KMS-11 (cell line): Measurements from ENCODE around the gene MPEG1.

Source experiments
- H2AFZ ChIP-seq: fragments of 200-600 bp; sonication (generic); 2 replicates; pipeline ENCODE4 v1.6.1; 2016; ENCODE audit warnings: antibody characterized with exemption, mixed run types, low read depth
- H3K27ac ChIP-seq: fragments of 200-600 bp; sonication (generic); 2 replicates; pipeline ENCODE4 v1.6.1; 2016; ENCODE audit warnings: mild to moderate bottlenecking, mixed run types
- H3K27me3 ChIP-seq: fragments of 200-600 bp; sonication (generic); 2 replicates; pipeline ENCODE4 v1.6.1; 2017; ENCODE audit warnings: mild to moderate bottlenecking, low read depth, mixed run types, moderate library complexity; ENCODE audit not compliant: insufficient read depth
- H3K36me3 ChIP-seq: fragments of 200-600 bp; sonication (generic); 2 replicates; pipeline ENCODE4 v1.6.1; 2017; ENCODE audit warnings: mild to moderate bottlenecking, mixed run types; ENCODE audit not compliant: insufficient read depth
- H3K4me1 ChIP-seq: fragments of 200-600 bp; sonication (generic); 2 replicates; pipeline ENCODE4 v1.6.1; 2016; ENCODE audit warnings: mild to moderate bottlenecking, low read depth, mixed run types; ENCODE audit not compliant: poor library complexity, severe bottlenecking
- H3K4me2 ChIP-seq: fragments of 200-600 bp; sonication (generic); 2 replicates; pipeline ENCODE4 v1.7.0; 2016; ENCODE audit warnings: mild to moderate bottlenecking, mixed run types
- H3K4me3 ChIP-seq: fragments of 200-600 bp; sonication (generic); IDR thresholded peaks from 2 replicates; pipeline ENCODE4 v1.6.1; 2017; ENCODE audit warnings: low read depth, low read length, mixed read lengths; ENCODE audit not compliant: insufficient read depth
- H3K79me2 ChIP-seq: fragments of 200-600 bp; sonication (generic); 2 replicates; pipeline ENCODE4 v1.6.1; 2016; ENCODE audit warnings: low read depth, mixed run types; ENCODE audit not compliant: insufficient read depth
- H3K9ac ChIP-seq: fragments of 200-600 bp; sonication (generic); 2 replicates; pipeline ENCODE4 v1.6.1; 2016; ENCODE audit warnings: mild to moderate bottlenecking, mixed run types
- H4K20me1 ChIP-seq: fragments of 200-600 bp; sonication (generic); 2 replicates; pipeline ENCODE4 v1.6.1; 2016; ENCODE audit warnings: mild to moderate bottlenecking, mixed run types; ENCODE audit not compliant: insufficient read depth
- TF ChIP-seq, protein P1 (sequence below): fragments of 200-600 bp; sonication (generic); conservative IDR thresholded peaks from 2 replicates; pipeline ENCODE4 v1.6.1; 2017; ENCODE audit warnings: low read depth, mild to moderate bottlenecking, antibody characterized with exemption, low read length, moderate library complexity, mixed read lengths

The MPEG1 gene

GRCh38 chr11:59178402-59178801 lies 34.3 kb downstream of the MPEG1 start:
- TF ChIP-seq, protein P1, sequence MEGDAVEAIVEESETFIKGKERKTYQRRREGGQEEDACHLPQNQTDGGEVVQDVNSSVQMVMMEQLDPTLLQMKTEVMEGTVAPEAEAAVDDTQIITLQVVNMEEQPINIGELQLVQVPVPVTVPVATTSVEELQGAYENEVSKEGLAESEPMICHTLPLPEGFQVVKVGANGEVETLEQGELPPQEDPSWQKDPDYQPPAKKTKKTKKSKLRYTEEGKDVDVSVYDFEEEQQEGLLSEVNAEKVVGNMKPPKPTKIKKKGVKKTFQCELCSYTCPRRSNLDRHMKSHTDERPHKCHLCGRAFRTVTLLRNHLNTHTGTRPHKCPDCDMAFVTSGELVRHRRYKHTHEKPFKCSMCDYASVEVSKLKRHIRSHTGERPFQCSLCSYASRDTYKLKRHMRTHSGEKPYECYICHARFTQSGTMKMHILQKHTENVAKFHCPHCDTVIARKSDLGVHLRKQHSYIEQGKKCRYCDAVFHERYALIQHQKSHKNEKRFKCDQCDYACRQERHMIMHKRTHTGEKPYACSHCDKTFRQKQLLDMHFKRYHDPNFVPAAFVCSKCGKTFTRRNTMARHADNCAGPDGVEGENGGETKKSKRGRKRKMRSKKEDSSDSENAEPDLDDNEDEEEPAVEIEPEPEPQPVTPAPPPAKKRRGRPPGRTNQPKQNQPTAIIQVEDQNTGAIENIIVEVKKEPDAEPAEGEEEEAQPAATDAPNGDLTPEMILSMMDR = no peak
- Histone ChIP-seq H3K27me3 (no peaks in the 10 kb centered on the region), H3K79me2 (no peaks in the 10 kb centered on the region)

GRCh38 chr11:59176330-59176729 lies 36.4 kb downstream of the MPEG1 start:
- H4K20me1 ChIP-seq = no peaks in the 10 kb centered on the region
- no peak overlapping the region for H2AFZ ChIP-seq
- no peak overlapping the region for H3K4me3 ChIP-seq
- H3K4me1 ChIP-seq = peaks cover 25% of the 10 kb centered on the region
- TF ChIP-seq, protein P1 = no peak
- no peaks in the 10 kb centered on the region for H3K36me3 ChIP-seq
- no peaks in the 10 kb centered on the region for H3K79me2 ChIP-seq
- no peaks in the 10 kb centered on the region for H3K27me3 ChIP-seq
- no peak overlapping the region for H3K9ac ChIP-seq
- H3K27ac ChIP-seq = no peak overlapping the region
- H3K4me2 ChIP-seq = no peak overlapping the region

More at GRCh38 chr11:59178402-59178801, 34.3 kb downstream of the MPEG1 start:
- H3K27ac ChIP-seq = no peak overlapping the region
- peak overlapping the region; percentile 21; the same call in 1 of the 2 replicates for H3K4me2 ChIP-seq
- peaks cover 25% of the 10 kb centered on the region for H3K4me1 ChIP-seq
- no peak overlapping the region for H3K4me3 ChIP-seq
- H3K9ac ChIP-seq = no peak overlapping the region
- no peaks in the 10 kb centered on the region for H3K36me3 ChIP-seq
- no peaks in the 10 kb centered on the region for H4K20me1 ChIP-seq
- no peak overlapping the region for H2AFZ ChIP-seq

DNA sequence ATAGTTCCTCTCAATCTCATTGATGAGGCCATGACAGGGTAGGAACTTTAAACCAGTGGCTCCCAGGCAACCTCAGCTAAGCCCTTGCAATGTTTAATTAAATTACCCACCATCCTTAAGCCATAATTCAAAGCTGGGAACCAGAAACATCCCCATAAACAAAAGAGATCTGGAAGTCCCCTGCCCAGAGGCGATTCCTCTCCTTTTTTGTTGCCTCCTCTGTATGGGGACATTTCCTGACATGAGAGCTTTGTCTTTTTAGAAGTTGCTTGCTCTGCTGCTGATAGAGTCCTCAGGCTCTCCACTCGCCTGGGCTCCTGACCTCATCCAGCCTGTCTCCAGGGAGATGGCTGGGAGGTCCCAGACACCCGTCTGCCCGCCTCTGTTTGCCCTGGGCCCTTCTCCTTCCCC lies 37.6 kb downstream of the MPEG1 start:
- H3K79me2 ChIP-seq = no peaks in the 10 kb centered on the region
- H4K20me1 ChIP-seq = no peaks in the 10 kb centered on the region
- no peaks in the 10 kb centered on the region for H3K27me3 ChIP-seq
- H3K9ac ChIP-seq = no peak overlapping the region
- H3K36me3 ChIP-seq = no peaks in the 10 kb centered on the region
- no peak overlapping the region for H2AFZ ChIP-seq
- TF ChIP-seq, protein P1 = no peak
- no peak overlapping the region for H3K4me2 ChIP-seq
- H3K27ac ChIP-seq = no peak overlapping the region
- H3K4me1 ChIP-seq = peaks cover 30% of the 10 kb centered on the region
- H3K4me3 ChIP-seq = no peak overlapping the region

DNA sequence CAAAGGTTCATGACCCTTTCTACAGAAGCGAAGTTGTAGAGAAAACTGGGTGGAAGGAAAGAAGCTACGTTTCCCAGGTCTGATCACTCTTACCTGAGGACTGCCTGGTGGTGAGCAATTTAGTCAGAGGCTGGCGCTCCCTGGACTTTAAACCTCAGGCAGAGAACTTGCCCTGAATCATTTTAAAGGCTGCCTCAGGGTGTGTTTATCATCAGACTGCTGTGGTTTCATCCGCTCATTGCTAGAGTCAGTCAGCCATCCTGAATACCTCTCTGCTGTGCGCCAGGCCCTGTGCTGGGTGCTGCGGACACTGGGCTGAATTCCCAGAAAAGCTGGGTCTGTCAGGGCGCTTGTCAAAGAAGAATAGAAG lies 38.1 kb downstream of the MPEG1 start:
- Histone ChIP-seq H3K4me2 (no peak overlapping the region), H3K4me1 (peaks cover 26% of the 10 kb centered on the region), H3K9ac (no peak overlapping the region), H3K79me2 (no peaks in the 10 kb centered on the region), H3K36me3 (no peaks in the 10 kb centered on the region), H2AFZ (no peak overlapping the region), H3K27me3 (no peaks in the 10 kb centered on the region), H3K4me3 (no peak overlapping the region), H4K20me1 (no peaks in the 10 kb centered on the region), H3K27ac (no peak overlapping the region)
- TF ChIP-seq, protein P1 = no peak
